HepG2 (cell line): ENCODE results near the gene IGSF8.

Experiments used
- EP300 ChIP-seq, 3 experiments: sonication (generic) in 1 of 3; formaldehyde crosslinking in 1 of 3; IDR thresholded peaks; 2 replicates each; pipeline versions ENCODE4 v1.5.1 to v1.6.1; 2011 to 2020; ENCODE audit warnings: low read depth in 2 of 3, low read length in 2 of 3, borderline replicate concordance in 1 of 3, improper control_type of control experiment in 1 of 3, mild to moderate bottlenecking in 1 of 3, missing genetic modification reagents in 1 of 3, moderate library complexity in 1 of 3
- GTF3A ChIP-seq: sonication (generic); formaldehyde crosslinking; conservative IDR thresholded peaks from 2 replicates; pipeline ENCODE4 v1.4.0; 2020; ENCODE audit warnings: mild to moderate bottlenecking, missing genetic modification reagents
- ZBTB39 ChIP-seq: sonication (generic); formaldehyde crosslinking; IDR thresholded peaks from 2 replicates; pipeline ENCODE4 v1.5.0; 2020; ENCODE audit warnings: missing genetic modification reagents
- ZNF704 ChIP-seq: sonication (generic); formaldehyde crosslinking; IDR thresholded peaks from 2 replicates; pipeline ENCODE4 v1.8.1; 2023; ENCODE audit warnings: mild to moderate bottlenecking, inconsistent platforms, moderate library complexity, missing genetic modification reagents, borderline replicate concordance

GRCh38 chr1:160063176-160063575 is 35.2 kb downstream of the IGSF8 start:
- TF ChIP-seq ZBTB39 (CRISPR knock-in tag) (no peak), EP300 (IDR thresholded peaks at IDR 0.05; ENCODE audit: low read depth in 2 of 2, low read length in 2 of 2) (no peak), EP300 (CRISPR knock-in tag; IDR thresholded peaks at IDR 0.05; ENCODE audit: borderline replicate concordance) (no peak), GTF3A (CRISPR knock-in tag) (no peak), ZNF704 (CRISPR knock-in tag) (no peak)
